GM19452 (cell line): ENCODE results near the gene PFDN2.

ENCODE experiments used
- ATAC-seq: cut with Tn5 transposase; IDR thresholded peaks from one replicate; pipeline ENCODE4 v1.9.1; 2021; ENCODE audit not compliant: unreplicated experiment

Gene PFDN2

GRCh38 chr1:161117759-161118581, at the start of gene PFDN2, which contains the start of gene NIT1:
TSS of gene PFDN2 (minus strand) at chr1:161118037. CDS start at chr1:161118026, 11 bp downstream.
TSS of gene NIT1 (plus strand) at chr1:161118105. CDS start at chr1:161118177, 72 bp downstream.
- ATAC-seq = peak; percentile 79

GRCh38 chr1:161166669-161167548, 49.1 kb upstream of the PFDN2 start:
- no peak for ATAC-seq

GRCh38 chr1:161165742-161166668, 48.2 kb upstream of the PFDN2 start, which contains the start of gene PPOX:
TSS of gene PPOX (plus strand) at chr1:161166426. CDS start at chr1:161166848, 422 bp downstream.
- ATAC-seq = peak; percentile 92

- ATAC-seq = no peak
These were observed 47.2 kb upstream of the PFDN2 start for GRCh38 chr1:161164901-161165610.

GRCh38 chr1:161163793-161164192, 46.0 kb upstream of the PFDN2 start:
- no peak for ATAC-seq

GRCh38 chr1:161162806-161163205, 45.0 kb upstream of the PFDN2 start:
- no peak for ATAC-seq

- no peak for ATAC-seq
These were observed 44.2 kb upstream of the PFDN2 start for GRCh38 chr1:161162052-161162451.

- ATAC-seq = no peak
These were observed 43.8 kb upstream of the PFDN2 start for GRCh38 chr1:161161652-161162051.

GRCh38 chr1:161160671-161161145, 42.9 kb upstream of the PFDN2 start:
- no peak for ATAC-seq

GRCh38 chr1:161159913-161160243, 42.0 kb upstream of the PFDN2 start:
- no peak for ATAC-seq

- peak; percentile 76 for ATAC-seq
These were observed 41.5 kb upstream of the PFDN2 start, which contains the start of gene USP21 for GRCh38 chr1:161159087-161159912. TSS of gene USP21 (plus strand) at chr1:161159500. CDS start at chr1:161160641, 1,141 bp downstream.

GRCh38 chr1:161158316-161159010, 40.6 kb upstream of the PFDN2 start:
- no peak for ATAC-seq

- no peak for ATAC-seq
These were observed 40.0 kb upstream of the PFDN2 start for GRCh38 chr1:161157867-161158266.

- peak; percentile 93 for ATAC-seq
These were observed 36.0 kb upstream of the PFDN2 start, which contains the start of gene UFC1 for GRCh38 chr1:161153682-161154337. TSS of gene UFC1 (plus strand) at chr1:161153978. CDS start at chr1:161153998, 20 bp downstream.

- ATAC-seq = no peak
These were observed 35.3 kb upstream of the PFDN2 start for GRCh38 chr1:161153176-161153575.

GRCh38 chr1:161145832-161146231, 28.0 kb upstream of the PFDN2 start:
- ATAC-seq = no peak

- no peak for ATAC-seq
These were observed 23.0 kb upstream of the PFDN2 start for GRCh38 chr1:161140755-161141400.
